NCI-H345 treated with DMSO at 0.1 percent for 48 hours (cell line): ENCODE results near the gene S100A6.

Experiments used
- DNase-seq: peaks from one replicate; lab custom pipeline; 2025; ENCODE audit not compliant: unreplicated experiment; lab: John Stamatoyannopoulos, UW

S100A6 gene

DNA sequence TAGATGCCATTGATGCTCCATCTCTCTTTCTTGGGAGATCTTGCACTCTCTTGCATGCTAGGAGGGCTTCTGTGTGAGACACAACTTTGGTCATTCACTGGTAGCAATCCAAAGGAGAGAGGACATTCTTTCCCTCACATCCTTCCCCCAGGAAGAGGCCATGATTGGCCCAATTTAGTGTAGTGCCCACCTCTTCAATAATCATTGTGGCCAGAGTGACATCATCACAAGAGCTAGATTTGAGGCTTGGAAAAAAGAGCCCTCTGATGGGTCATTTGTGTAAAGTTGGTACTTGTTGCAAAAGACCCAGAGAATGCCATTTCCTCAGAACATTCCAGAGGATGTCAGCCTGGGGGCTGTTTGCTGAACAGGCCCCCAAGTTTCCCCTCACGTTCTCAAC, 30.2 kb downstream of the S100A6 start:
- no peak for DNase-seq

DNA sequence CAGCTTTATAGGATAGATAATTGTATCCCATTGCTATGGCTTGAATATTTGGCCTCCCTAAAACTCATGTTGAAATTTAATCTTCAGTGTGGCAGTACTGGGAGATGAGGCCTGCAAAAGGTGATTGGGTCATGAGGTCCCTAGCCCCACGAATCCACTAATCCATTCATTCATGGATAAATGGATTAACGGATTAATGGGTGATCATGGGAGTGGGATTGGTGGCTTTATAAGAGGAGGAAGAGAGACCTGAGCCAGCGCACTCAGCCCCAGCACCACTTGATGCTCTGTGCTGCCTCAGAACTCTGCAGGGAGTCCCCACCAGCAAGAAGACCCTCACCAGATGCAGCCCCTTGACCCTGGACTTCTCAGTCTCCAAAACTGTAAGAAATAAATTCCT, 32.0 kb downstream of the S100A6 start:
- DNase-seq: no peak

DNA sequence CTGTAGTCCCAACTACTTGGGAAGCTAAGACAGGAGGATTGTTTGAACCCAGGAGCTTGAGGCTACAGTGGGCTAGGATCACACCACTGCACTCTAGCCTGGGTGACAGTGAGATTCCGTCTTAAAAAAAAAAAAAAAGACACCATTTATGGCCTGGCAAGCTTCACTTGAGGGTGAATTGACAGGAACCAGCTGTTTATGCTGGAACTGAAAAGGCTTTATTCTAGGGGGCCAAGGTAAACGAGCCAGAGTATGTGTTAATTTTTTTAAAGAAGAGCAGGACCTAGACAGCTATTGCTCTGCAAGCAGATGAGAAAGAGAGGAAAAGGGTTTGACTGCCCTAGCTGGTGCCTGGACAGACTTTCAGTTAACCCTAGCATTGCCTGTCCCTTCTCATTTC, 37.0 kb downstream of the S100A6 start:
- DNase-seq: no peak

DNA sequence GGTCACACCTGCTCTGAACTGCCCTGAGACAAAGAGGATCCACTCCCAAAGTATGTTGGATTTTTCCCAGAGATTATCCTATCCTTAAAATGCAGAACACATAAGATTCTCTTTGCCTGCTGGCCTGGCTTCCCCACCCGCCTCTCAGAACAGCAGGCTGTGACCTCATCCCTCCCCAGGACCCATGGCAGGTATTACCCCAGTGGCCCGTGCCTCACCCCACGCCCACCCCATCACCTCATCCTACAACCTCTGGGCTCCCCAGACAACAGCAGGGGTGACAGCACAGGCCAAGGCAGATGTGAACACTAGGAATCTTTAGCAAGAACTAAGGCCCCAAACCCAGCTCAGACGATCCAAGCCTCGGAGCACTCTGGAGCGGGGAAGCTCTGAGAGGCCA, 40.3 kb downstream of the S100A6 start:
- DNase-seq: no peak

DNA sequence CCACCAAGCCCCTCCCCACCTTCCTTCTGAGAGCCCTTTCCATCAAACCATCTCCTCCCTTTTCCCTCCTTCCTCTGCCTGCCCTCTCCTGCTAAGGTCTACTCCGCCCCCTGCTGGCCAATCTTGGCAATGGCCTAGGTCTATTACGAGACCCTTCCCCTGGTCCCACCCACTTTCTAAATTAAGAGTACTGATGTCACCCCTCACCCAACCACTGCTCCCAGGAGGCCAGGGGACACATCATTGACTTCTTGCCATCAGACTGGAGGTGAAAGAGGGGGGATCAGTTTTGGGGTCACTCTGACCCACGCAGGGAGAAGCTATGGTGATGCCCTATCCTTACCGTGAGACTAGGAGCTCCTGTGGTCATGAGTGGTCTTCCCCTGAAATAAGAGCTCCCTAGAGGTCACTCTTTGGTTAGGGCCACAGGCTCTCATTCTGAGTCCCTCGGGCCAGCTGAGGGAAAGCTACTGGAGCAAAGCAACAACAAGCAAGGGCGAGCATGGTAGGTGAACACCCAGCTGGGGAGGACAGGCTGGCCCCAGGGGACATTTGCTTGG, 40.7 kb downstream of the S100A6 start:
- DNase-seq: peak; percentile 97

DNA sequence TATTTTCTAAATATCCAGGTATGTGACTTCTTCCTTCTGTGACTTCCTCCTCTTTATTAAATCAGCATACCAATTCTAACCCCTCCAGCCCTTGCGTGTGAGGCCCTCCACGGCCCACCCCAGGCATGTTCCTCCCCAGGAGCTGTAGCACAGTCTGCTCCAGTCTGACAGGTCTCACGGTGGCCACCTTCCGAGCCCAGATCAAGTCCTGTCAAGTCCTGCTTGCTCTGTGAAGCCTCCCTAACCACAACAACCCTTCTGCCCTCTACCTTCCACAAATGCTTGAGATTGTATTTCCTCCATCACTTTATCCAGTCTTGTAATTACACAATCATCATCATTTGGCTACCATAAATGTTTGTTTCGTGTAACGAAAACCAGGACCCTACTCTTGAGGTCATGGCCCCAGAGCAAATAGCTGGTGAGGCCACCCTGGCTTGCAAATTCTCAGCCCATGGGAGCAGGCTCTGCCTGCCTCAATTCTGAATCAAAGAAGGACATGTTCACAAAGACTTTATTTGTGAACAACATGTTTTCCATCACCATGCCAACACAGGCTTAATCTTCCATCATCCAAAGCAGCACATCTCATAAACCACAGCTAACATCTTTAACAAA, 42.3 kb downstream of the S100A6 start:
- DNase-seq: no peak

DNA sequence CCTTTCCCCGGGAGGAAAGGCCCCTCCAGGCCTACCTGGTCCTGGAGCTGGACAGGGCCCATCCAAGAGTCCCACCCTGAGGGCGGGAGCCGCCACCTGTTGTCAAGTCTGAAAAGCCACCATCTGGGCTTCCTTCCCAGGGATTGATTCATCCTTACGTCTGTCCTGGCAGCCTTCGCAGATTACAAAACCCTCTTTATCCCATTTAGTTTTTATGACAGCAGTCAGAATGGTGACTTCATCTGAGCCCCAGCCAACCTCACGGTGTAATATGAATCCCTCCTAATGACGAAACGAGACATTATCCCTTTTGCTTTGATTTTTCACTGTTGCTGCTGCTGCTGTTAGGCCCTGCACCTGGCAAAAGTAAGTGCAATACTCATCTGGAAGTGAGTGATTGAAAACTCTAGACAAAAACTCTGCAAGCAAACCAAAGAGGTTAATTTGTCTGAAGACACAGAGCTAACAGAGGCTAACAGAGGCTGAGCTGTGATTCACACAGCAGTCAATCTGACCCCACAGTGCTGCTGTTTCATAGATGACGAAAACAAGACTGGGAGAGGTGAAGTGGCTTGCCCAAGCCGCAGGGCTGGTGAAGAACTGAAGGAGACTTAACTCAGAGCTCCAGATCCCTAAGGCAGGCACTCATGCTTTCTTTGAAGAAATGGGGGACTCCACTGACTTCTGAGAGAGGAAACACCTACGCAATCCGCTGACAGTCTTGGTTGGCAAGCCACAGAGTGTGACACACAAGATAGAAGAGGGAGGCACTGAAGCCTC, 45.3 kb downstream of the S100A6 start:
- peak; percentile 84 for DNase-seq

DNA sequence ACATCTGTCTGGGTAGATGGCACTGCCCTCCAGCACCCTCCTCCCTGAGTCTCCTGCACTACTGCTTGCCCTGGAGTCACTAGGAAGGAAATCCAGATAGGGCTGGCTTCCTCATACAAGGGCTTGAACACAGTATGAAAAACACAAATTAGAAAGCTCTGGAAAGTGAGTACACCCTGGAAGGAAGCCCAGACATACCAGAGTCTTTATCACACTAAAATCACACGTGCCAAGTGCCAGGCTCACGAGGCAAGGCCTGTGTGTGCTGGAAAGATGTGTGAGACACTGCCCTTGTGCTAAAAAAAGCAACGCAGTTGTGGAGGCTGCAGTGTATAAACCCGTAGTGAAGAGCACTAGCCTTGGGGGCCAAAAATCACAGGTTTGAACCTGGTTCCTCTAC, 47.1 kb downstream of the S100A6 start:
- no peak for DNase-seq

DNA sequence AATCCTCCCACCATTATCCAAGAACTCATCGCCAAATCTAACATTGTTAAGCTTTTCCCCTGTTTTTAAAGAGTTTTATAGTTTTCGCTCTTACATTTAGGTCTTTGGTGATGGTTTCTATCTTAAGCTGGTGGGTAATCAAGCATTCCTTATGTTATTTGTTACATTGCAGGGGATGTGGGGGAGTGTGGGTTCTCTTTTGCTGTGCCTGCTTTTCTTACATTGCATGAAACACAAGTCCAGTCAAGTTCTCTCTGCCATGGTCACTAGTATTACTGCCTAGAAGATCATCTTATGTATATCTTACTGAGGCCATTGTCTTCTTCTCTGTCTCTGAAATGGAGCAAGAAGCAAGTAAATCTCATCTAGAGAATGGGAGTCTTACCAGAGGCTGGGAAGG, 48.1 kb downstream of the S100A6 start:
- DNase-seq: no peak

DNA sequence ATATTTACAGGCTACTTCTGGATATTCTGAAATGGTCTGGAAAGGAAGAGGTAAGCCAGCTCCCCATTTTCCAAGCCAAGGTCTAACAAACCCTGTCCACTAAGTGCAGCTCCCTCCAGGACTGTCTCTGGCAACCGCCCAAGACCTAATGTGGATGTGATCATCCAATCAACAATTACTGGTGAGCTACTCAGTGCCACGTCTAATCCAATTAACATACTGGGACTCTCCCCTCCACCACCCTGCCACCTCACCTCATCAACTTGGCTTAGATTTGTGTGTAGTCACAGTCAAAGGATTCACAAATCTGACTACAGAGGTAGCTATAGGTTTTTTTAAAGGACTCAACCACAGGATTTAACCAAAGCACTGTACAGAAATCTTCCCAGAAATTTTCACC, 49.9 kb downstream of the S100A6 start:
- DNase-seq: peak; percentile 82
